Suprapubic skin (tissue), 3 donors: Measurements from ENCODE around the gene URB1.

Source experiments
- CTCF ChIP-seq, 2 donors: fragments of 200-600 bp in 1 of 2; fragments of 450-650 bp in 1 of 2; sonication (generic) in 1 of 2; IDR thresholded peaks; one replicate each; pipeline ENCODE4 v1.5.1; 2016 to 2019; ENCODE audit warnings: antibody characterized with exemption in 2 of 2, mild to moderate bottlenecking in 1 of 2, moderate library complexity in 1 of 2
- POLR2A ChIP-seq, 2 donors: fragments of 450-650 bp; IDR thresholded peaks; one replicate each; pipeline ENCODE4 v1.6.1; 2017; ENCODE audit warnings: antibody characterized with exemption in 2 of 2, mild to moderate bottlenecking in 2 of 2, moderate library complexity in 2 of 2

DNA sequence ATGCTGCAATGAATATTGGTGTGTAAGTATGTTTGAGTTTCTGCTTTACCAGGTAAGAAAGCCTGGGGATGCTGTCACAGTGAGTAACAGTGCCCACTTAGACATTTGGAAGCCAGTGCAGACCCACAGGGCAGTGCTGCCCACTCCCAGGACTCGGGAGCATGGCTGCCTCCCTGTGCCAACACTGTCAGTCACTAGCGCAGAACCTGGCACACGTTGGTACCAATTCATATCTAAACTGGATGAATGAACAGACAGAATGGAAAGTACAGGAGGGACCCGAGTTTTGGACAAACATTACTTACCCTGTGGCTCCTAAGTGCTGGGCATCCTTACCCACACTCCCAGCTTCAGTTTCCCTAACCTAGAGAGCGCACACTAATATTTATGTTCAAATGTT, 18.1 kb upstream of the URB1 start:
- TF ChIP-seq CTCF (IDR thresholded peaks at IDR 0.05), result no peak
- TF ChIP-seq POLR2A (IDR thresholded peaks at IDR 0.05), result no peak
